Femur (tissue), 1 donor: ENCODE data around the gene CPTP.

Experiments
- DNase-seq: peaks from one replicate; pipeline ENCODE4 v3.0.0-alpha.2; 2017

The CPTP gene

GRCh38 chr1:1320666-1321448, 3.7 kb upstream of the CPTP start:
- DNase-seq: no peak

GRCh38 chr1:1321477-1321876, 3.1 kb upstream of the CPTP start:
- no peak for DNase-seq

GRCh38 chr1:1322418-1322817, 2.2 kb upstream of the CPTP start:
- no peak for DNase-seq

- no peak for DNase-seq
These were observed 1.6 kb upstream of the CPTP start for GRCh38 chr1:1322952-1323351.

GRCh38 chr1:1324084-1324523, 498 bp upstream of the CPTP start:
- no peak for DNase-seq

- DNase-seq: no peak
These were observed 879 bp downstream of the CPTP start for GRCh38 chr1:1325288-1326074.

- DNase-seq: no peak
These were observed 1.5 kb downstream of the CPTP start for GRCh38 chr1:1326075-1326605.

GRCh38 chr1:1327291-1327690, 2.7 kb downstream of the CPTP start:
- DNase-seq: no peak

GRCh38 chr1:1328254-1328653, 3.7 kb downstream of the CPTP start:
- DNase-seq: no peak

GRCh38 chr1:1329304-1330210, 5.0 kb downstream of the CPTP start:
- DNase-seq: no peak

GRCh38 chr1:1330366-1331067, 5.9 kb downstream of the CPTP start:
- DNase-seq: no peak

GRCh38 chr1:1331068-1331965, 6.7 kb downstream of the CPTP start, which contains the start of gene TAS1R3:
TAS1R3 (plus strand) TSS chr1:1331280; CDS start chr1:1331346, 66 bp downstream.
- no peak for DNase-seq

- no peak for DNase-seq
These were observed 7.6 kb downstream of the CPTP start for GRCh38 chr1:1332031-1332755.

GRCh38 chr1:1332774-1333480, 8.3 kb downstream of the CPTP start:
- DNase-seq: no peak

GRCh38 chr1:1333551-1334241, 9.1 kb downstream of the CPTP start:
- DNase-seq: no peak

- DNase-seq: no peak
These were observed 10.2 kb downstream of the CPTP start for GRCh38 chr1:1334835-1335234.

- DNase-seq: no peak
These were observed 10.7 kb downstream of the CPTP start for GRCh38 chr1:1335283-1335682.

- DNase-seq: no peak
These were observed 11.2 kb downstream of the CPTP start for GRCh38 chr1:1335792-1336248.

GRCh38 chr1:1336446-1336845, 11.8 kb downstream of the CPTP start:
- no peak for DNase-seq
